Pancreas (tissue), 10 donors: ENCODE measurements around the gene PHLPP2. TPM values are rescaled to one million over a fixed set of nuclear protein-coding genes. Genes with fewer than 3 reads are reported as not detected.

Experiments
- ATAC-seq, 4 donors: fragments of 200-7000 bp; cut with Tn5 transposase; one replicate each; pipeline versions ENCODE4 v1.8.0 to v1.9.1; 2020; ENCODE audit warnings: mild to moderate bottlenecking in 4 of 4, moderate library complexity in 4 of 4
- DNase-seq, 6 donors: peaks; one replicate each; pipeline ENCODE4 v3.0.0-alpha.2; 2020
- FAIRE-seq: peaks from 2 replicates; lab custom pipeline; 2012; peaks lifted over from hg19 to GRCh38; lab: Jason Lieb, UNC
- H3K27ac ChIP-seq, 4 donors: fragments of 200-600 bp; sonication (generic); 1 replicate in 3 of 4; 2 replicates in 1 of 4; pipeline versions ENCODE4 v1.5.0 to v1.8.0; 2020
- H3K27me3 ChIP-seq, 4 donors: fragments of 200-600 bp; one replicate each; pipeline ENCODE4 v1.8.0; 2021
- H3K36me3 ChIP-seq, 3 donors: fragments of 200-600 bp; sonication (generic) in 1 of 3; one replicate each; pipeline versions ENCODE4 v1.5.0 to v1.8.0; 2020 to 2021
- H3K4me1 ChIP-seq, 3 donors: fragments of 200-600 bp; one replicate each; pipeline ENCODE4 v1.8.0; 2021
- H3K4me3 ChIP-seq, 4 donors: fragments of 200-600 bp; sonication (generic) in 2 of 4; one replicate each; pipeline versions ENCODE4 v1.5.0 to v1.8.0; 2020 to 2021
- H3K9me3 ChIP-seq, 4 donors: fragments of 200-600 bp; one replicate each; pipeline ENCODE4 v1.8.0; 2021
- CTCF ChIP-seq, 4 donors: fragments of 200-600 bp; sonication (generic) in 3 of 4; IDR thresholded peaks; one replicate each; pipeline versions ENCODE4 v1.5.0 to v1.8.0; 2021; ENCODE audit warnings: antibody characterized with exemption in 4 of 4
- WGBS, 2 donors: extraction: QIAGEN DNeasy Blood & Tissue Kit; methylation state at CpG; one replicate each; pipeline ENCODE4 v1.1.7; 2013; 5-methylcytosine and 5-hydroxymethylcytosine counted together
- intact Hi-C, 3 donors: fragments of 100-400 bp; cut with DNase I; formaldehyde crosslinking; loops; one replicate each; pipeline versions ENCODE4 v1.11.1 to v1.14.2; 2022
- polyA plus RNA-seq, 2 donors: library from polyadenylated mRNA; stranded (reverse); fragments of 200-250 nt; gene quantifications; one replicate each; pipeline ENCODE4 v1.2.3, GENCODE V29; 2013
- total RNA-seq, 6 donors: library from RNA; stranded (reverse); fragmentation: NEBNext Ultra II Directional in 4 of 6; extraction: Animal tissue kit (Norgen Biotek cat#: 25700) in 4 of 6; gene quantifications; one replicate each; pipeline versions ENCODE4 v1.2.1 to v1.2.4, GENCODE V29; 2021 to 2023
- donor health status: healthy with polysubstance abuse.
- donor health status: DM: no; HTN: no; CAD: no; lungs with moderate emphysema.
- donor health status: DM: no; HTN: no; CAD: no.
- donor health status: control.
- donor health status: control.
- donor health status: Bipolar disorder and iron deficiency.
- donor health status: DM: yes; HTN: yes; CAD: no.
- donor health status: DM: no; HTN: no; CAD: no.
- donor health status: DM: no; HTN: no; CAD: no.
- donor health status: DM: yes; HTN: yes; CAD: no.

Gene PHLPP2
- total and polyA plus RNA-seq, 8 donors = 1.3 to 4.6 (median 2.8) TPM

- 54 to 55% methylated on average over 4 of the region's 4 CpGs for WGBS, 2 donors
- Histone ChIP-seq H3K27me3 (no peaks in the 10 kb centered on the region), H3K4me3 (no peak overlapping the region), H3K27ac (no peak overlapping the region), H3K4me1 (peaks cover 16 to 20% (median 18%) of the 10 kb centered on the region in 3 donors), H3K36me3 (peaks cover 0 to 4% (median 0%) of the 10 kb centered on the region in 3 donors), H3K9me3 (no peaks in the 10 kb centered on the region)
- no peak for ATAC-seq
- intact Hi-C loops = no loop called here
- DNase-seq = no peak
- TF ChIP-seq CTCF (IDR thresholded peaks at IDR 0.05) = no peak
- no peak for FAIRE-seq
These were observed 93.7 kb downstream of the PHLPP2 start for GRCh38 chr16:71630808-71631207.

- H3K27me3 ChIP-seq = no peaks in the 10 kb centered on the region
- no peak for TF ChIP-seq CTCF (IDR thresholded peaks at IDR 0.05)
- peak overlapping the region in 1 of 4 donors; percentile 1 for H3K27ac ChIP-seq
- H3K4me1 ChIP-seq = peaks cover 16 to 20% (median 18%) of the 10 kb centered on the region in 3 donors
- DNase-seq (peak in 5 of 6 donors; percentile 70 to 82 (median 71)), FAIRE-seq (no peak), ATAC-seq (peak; percentile 13 to 57 (median 28))
- no peaks in the 10 kb centered on the region for H3K9me3 ChIP-seq
- H3K36me3 ChIP-seq = peaks cover 0 to 4% (median 0%) of the 10 kb centered on the region in 3 donors
- intact Hi-C loops = no loop called here
- 23 to 29% methylated on average over 11 of the region's 11 CpGs for WGBS, 2 donors
- H3K4me3 ChIP-seq = no peak overlapping the region
These were observed 95.1 kb downstream of the PHLPP2 start for GRCh38 chr16:71629278-71630016.

DNA sequence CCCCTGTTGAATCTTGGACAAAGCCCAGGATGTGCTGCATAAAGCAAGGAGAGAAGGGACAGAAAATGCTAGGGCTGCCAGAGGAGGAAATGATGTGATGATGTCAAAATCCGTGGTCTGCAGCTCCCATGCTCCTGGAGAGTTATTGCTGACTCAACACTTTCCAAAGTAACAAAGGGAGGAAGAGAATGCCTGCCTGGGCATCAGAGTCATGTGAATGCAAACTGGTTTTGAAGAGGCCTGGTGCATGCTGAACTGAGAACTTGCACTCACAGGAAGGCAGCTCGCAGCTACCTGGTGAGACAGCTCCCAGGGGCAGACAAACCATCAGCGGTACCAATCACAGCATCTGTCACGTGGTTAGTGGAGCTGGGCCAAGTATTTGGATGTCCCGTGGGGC is 95.7 kb downstream of the PHLPP2 start:
- H3K27me3 ChIP-seq = no peaks in the 10 kb centered on the region
- 8% methylated on average over 5 of the region's 5 CpGs for WGBS, 2 donors
- H3K4me3 ChIP-seq = peak overlapping the region in 1 of 4 donors; percentile 82
- DNase-seq = peak in 3 of 6 donors; percentile 29 to 42 (median 30)
- H3K9me3 ChIP-seq = no peaks in the 10 kb centered on the region
- no peak for FAIRE-seq
- TF ChIP-seq CTCF (IDR thresholded peaks at IDR 0.05) = no peak
- H3K36me3 ChIP-seq = no peaks in the 10 kb centered on the region
- intact Hi-C loops = no loop called here
- peak in 2 of 4 donors; percentile 5 for ATAC-seq
- H3K27ac ChIP-seq = peak overlapping the region in 1 of 4 donors; percentile 1
- peaks cover 16 to 20% (median 18%) of the 10 kb centered on the region in 3 donors for H3K4me1 ChIP-seq

GRCh38 chr16:71627731-71628181 is 96.7 kb downstream of the PHLPP2 start:
- Histone ChIP-seq H3K4me3 (peak overlapping the region; percentile 5 to 84 (median 80)), H3K4me1 (peaks cover 16 to 20% (median 18%) of the 10 kb centered on the region in 3 donors), H3K36me3 (no peaks in the 10 kb centered on the region), H3K27me3 (no peaks in the 10 kb centered on the region), H3K27ac (peak overlapping the region; percentile 8 to 93 (median 56)), H3K9me3 (no peaks in the 10 kb centered on the region)
- intact Hi-C loops = no loop called here
- no peak for TF ChIP-seq CTCF (IDR thresholded peaks at IDR 0.05)
- peak; percentile 13 to 46 (median 38) for ATAC-seq
- FAIRE-seq = no peak
- WGBS, 2 donors = 31 to 35% methylated on average over 7 of the region's 7 CpGs
- peak in 4 of 6 donors; percentile 40 to 48 (median 43) for DNase-seq

DNA sequence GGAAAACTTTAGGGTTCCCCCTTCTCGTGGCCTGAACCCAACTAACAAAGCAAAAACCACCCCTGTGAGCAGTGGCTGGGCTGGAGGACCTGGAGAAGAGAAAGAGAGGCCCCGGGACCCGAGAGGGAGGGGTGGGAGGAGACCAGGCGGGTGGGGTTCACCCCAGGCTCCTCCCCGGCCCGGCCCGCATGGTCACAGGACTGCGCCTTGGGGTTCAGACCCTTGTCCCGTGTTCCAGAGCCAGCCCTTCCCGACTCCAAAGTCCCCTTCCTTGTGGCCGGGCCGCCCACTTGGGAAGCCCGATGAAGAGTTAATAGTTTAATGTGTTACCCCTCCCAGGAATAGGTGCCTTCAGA is 97.7 kb downstream of the PHLPP2 start:
- H3K27me3 ChIP-seq = no peaks in the 10 kb centered on the region
- no peak for TF ChIP-seq CTCF (IDR thresholded peaks at IDR 0.05)
- DNase-seq = peak; percentile 63 to 84 (median 80)
- intact Hi-C loops = no loop called here
- FAIRE-seq = no peak
- peak; percentile 65 to 83 (median 74) for ATAC-seq
- peaks cover 16 to 20% (median 18%) of the 10 kb centered on the region in 3 donors for H3K4me1 ChIP-seq
- H3K9me3 ChIP-seq = no peaks in the 10 kb centered on the region
- H3K36me3 ChIP-seq = no peaks in the 10 kb centered on the region
- H3K27ac ChIP-seq = peak overlapping the region; percentile 73 to 93 (median 84)
- H3K4me3 ChIP-seq = peak overlapping the region; percentile 67 to 84 (median 80)
- 1 to 2% methylated on average over 12 to 13 of the region's 13 CpGs for WGBS, 2 donors
